ENCODE results near the gene SCAF1. TPM values are rescaled to one million over a fixed set of nuclear protein-coding genes. Genes with fewer than 3 reads are reported as not detected.

Gene SCAF1
- total RNA-seq, 1 donor from 2014 or later, result 61.0 TPM

DNA sequence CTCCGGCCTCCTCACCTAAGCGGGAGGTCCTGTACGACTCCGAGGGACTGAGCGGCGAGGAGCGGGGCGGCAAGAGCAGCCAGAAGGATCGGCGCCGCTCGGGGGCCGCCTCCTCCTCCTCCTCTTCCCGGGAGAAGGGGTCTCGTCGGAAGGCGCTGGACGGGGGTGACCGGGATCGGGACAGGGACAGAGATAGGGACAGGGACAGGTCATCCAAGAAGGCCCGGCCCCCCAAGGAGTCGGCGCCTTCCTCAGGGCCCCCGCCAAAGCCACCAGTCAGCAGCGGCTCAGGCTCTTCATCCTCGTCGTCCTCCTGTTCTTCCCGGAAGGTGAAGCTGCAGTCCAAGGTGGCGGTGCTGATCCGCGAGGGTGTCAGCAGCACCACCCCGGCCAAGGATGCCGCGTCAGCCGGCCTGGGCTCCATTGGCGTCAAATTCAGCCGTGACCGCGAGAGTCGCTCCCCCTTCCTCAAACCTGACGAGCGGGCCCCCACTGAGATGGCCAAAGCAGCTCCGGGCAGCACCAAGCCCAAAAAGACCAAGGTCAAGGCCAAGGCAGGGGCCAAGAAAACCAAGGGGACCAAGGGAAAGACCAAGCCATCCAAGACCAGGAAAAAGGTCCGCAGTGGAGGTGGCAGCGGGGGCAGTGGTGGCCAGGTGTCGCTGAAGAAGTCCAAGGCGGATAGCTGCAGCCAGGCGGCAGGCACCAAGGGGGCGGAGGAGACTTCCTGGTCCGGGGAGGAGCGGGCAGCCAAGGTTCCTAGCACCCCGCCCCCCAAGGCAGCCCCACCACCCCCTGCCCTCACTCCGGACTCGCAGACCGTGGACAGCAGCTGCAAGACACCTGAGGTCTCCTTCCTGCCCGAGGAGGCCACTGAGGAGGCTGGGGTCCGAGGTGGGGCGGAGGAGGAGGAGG lies 10.8 kb downstream of the SCAF1 start:
- CTCF ChIA-PET, result no interaction called here
- no peak for ATAC-seq (ENCODE audit: low read depth)
- no peak overlapping the region for H3K27ac Mint-ChIP-seq
- H3K4me1 Mint-ChIP-seq, result peaks cover 1% of the 10 kb centered on the region
- POLR2A ChIA-PET, result no interaction called here
- no peaks in the 10 kb centered on the region for H3K9me3 Mint-ChIP-seq
- intact Hi-C loops (cut with micrococcal nuclease), result no loop called here
- no peak for DNase-seq
- H3K4me3 Mint-ChIP-seq, result no peak overlapping the region
- H3K36me3 Mint-ChIP-seq (ENCODE audit: low read depth), result peaks cover 71% of the 10 kb centered on the region
- TF ChIP-seq, protein P1, sequence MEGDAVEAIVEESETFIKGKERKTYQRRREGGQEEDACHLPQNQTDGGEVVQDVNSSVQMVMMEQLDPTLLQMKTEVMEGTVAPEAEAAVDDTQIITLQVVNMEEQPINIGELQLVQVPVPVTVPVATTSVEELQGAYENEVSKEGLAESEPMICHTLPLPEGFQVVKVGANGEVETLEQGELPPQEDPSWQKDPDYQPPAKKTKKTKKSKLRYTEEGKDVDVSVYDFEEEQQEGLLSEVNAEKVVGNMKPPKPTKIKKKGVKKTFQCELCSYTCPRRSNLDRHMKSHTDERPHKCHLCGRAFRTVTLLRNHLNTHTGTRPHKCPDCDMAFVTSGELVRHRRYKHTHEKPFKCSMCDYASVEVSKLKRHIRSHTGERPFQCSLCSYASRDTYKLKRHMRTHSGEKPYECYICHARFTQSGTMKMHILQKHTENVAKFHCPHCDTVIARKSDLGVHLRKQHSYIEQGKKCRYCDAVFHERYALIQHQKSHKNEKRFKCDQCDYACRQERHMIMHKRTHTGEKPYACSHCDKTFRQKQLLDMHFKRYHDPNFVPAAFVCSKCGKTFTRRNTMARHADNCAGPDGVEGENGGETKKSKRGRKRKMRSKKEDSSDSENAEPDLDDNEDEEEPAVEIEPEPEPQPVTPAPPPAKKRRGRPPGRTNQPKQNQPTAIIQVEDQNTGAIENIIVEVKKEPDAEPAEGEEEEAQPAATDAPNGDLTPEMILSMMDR (IDR thresholded peaks at IDR 0.05), result no peak
- H3K27me3 Mint-ChIP-seq, result no peaks in the 10 kb centered on the region

DNA sequence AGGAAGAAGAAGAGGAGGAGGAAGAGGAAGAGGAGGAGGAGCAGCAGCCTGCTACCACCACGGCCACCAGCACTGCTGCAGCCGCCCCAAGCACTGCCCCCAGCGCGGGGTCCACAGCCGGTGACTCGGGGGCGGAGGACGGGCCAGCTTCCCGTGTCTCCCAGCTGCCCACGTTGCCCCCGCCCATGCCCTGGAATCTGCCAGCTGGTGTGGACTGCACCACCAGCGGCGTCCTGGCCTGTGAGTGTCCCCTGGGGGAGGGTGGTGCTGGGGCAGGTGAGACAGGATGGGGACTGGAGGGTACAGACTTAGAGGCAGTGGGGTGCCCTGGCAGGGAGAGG lies 11.4 kb downstream of the SCAF1 start:
- H3K9me3 Mint-ChIP-seq, result no peaks in the 10 kb centered on the region
- ATAC-seq (ENCODE audit: low read depth) (no peak), DNase-seq (no peak)
- H3K36me3 Mint-ChIP-seq (ENCODE audit: low read depth), result peaks cover 70% of the 10 kb centered on the region
- ChIA-PET CTCF (interaction anchor here (1.1 kb wide), 1 partner anchor 19 kb away, joined by 4 read pairs; no protein-coding TSS in a partner anchor), POLR2A (no interaction called here)
- TF ChIP-seq, protein P1 (IDR thresholded peaks at IDR 0.05), result no peak
- intact Hi-C loops (cut with micrococcal nuclease), result no loop called here
- H3K4me3 Mint-ChIP-seq, result no peak overlapping the region
- peaks cover 1% of the 10 kb centered on the region for H3K4me1 Mint-ChIP-seq
- H3K27ac Mint-ChIP-seq, result no peak overlapping the region
- H3K27me3 Mint-ChIP-seq, result no peaks in the 10 kb centered on the region

DNA sequence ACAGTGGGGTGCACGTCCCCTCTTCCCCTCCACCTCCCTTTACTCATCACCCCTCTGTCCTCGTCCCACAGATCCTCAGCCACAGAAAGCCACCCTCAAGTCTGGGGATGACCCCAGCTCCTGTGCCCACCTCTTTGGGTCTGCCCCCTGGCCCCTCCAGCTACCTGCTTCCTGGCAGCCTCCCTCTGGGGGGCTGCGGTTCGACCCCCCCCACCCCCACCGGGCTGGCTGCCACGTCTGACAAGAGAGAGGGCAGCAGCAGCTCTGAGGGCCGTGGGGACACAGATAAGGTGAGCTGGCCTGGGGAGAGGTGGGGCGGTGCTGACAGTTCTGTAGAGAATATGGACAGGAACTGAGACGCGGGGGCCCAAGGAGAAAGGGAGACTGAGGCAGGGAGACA lies 12.6 kb downstream of the SCAF1 start:
- POLR2A ChIA-PET, result interaction anchor here (0.5 kb wide), 1 partner anchor 31 kb away, joined by 11 read pairs; no protein-coding TSS in a partner anchor

DNA sequence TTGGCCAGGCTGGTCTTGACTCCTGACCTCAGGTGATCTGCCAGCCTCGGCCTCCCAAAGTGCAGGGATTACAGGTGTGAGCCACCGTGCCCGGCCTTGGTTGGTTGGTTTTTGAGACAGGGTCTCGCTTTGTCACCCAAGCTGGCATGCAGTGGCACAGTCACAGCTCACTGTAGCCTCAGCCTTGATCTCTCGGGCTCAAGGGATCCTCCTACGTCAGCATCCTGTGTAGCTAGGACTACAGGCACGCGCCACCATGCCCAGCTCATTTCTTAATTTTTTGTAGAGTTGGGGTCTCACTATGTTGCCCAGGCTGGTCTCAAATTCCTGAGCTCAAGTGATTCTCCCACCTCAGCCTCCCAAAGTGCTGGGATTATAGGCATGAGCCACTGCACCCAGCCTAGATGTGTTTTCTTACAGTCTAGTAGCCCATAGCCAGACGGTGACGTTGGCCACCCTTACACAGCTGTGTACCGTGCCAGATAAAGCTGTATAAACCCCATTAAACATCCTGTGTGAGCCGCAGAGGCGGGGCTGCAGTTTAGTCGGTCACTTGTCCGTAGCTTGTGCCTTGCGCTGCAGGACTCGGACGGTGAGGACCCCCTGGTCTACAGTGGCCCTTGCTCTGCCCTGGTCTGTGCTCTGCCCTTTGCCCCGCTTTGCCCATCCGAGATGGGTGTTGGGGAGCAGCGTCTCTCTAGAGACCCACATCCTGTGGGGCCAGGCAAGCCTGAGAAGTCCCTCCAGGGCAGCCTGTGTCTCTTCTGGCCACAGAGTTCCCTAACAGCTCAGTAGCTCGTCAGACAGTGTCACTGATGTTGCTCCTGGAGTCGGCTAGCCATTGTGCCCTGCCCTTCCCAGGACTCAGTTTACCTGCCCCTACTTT lies 13.8 kb downstream of the SCAF1 start:
- POLR2A ChIA-PET, result interaction anchor here (0.6 to 1.0 kb wide), 4 partner anchors 9 to 36 kb away, joined by 3 to 4 read pairs (median 4); partner anchors contain the start of gene SCAF1
- no peak for DNase-seq
- Mint-ChIP-seq H3K9me3 (no peaks in the 10 kb centered on the region), H3K27me3 (no peaks in the 10 kb centered on the region), H3K4me3 (no peak overlapping the region), H3K4me1 (no peaks in the 10 kb centered on the region), H3K36me3 (ENCODE audit: low read depth) (peaks cover 73% of the 10 kb centered on the region), H3K27ac (no peak overlapping the region)
- ATAC-seq (ENCODE audit: low read depth), result no peak
- TF ChIP-seq, protein P1 (IDR thresholded peaks at IDR 0.05), result no peak
- CTCF ChIA-PET, result no interaction called here
- intact Hi-C loops (cut with micrococcal nuclease), result no loop called here

More for the DNA sequence above, 12.6 kb downstream of the SCAF1 start:
- Mint-ChIP-seq H3K27ac (no peak overlapping the region), H3K36me3 (ENCODE audit: low read depth) (peaks cover 70% of the 10 kb centered on the region), H3K9me3 (no peaks in the 10 kb centered on the region), H3K27me3 (no peaks in the 10 kb centered on the region), H3K4me1 (no peaks in the 10 kb centered on the region), H3K4me3 (no peak overlapping the region)
- TF ChIP-seq, protein P1 (IDR thresholded peaks at IDR 0.05), result no peak
- intact Hi-C loops (cut with micrococcal nuclease), result no loop called here
- DNase-seq (no peak), ATAC-seq (ENCODE audit: low read depth) (no peak)
- CTCF ChIA-PET, result interaction anchor here (1.1 kb wide), 1 partner anchor 18 kb away, joined by 4 read pairs; no protein-coding TSS in a partner anchor

Data from activated B cell treated with CpG ODN at 0.5 μM for 24 hours (primary cell).